HT-29 (cell line): ENCODE data around the gene AIDA. TPM values are rescaled to one million over a fixed set of nuclear protein-coding genes. Genes with fewer than 3 reads are reported as not detected.

Source experiments
- DNase-seq: peaks from one replicate; pipeline ENCODE4 v3.0.0-alpha.2; 2015; ENCODE audit warnings: low spot score
- total RNA-seq: library from RNA; depleted of rRNA; stranded (reverse); fragments of >200 nt; shearing (Covaris generic); gene quantifications from 2 replicates; pipeline ENCODE4 v1.2.3, GENCODE V29; 2014; rRNA removed

Gene AIDA
- total RNA-seq, 1 experiment from 2014 or later, result 10.6 TPM

- no peak for DNase-seq
Observed at GRCh38 chr1:222652676-222653075, 59.6 kb downstream of the AIDA start.

DNA sequence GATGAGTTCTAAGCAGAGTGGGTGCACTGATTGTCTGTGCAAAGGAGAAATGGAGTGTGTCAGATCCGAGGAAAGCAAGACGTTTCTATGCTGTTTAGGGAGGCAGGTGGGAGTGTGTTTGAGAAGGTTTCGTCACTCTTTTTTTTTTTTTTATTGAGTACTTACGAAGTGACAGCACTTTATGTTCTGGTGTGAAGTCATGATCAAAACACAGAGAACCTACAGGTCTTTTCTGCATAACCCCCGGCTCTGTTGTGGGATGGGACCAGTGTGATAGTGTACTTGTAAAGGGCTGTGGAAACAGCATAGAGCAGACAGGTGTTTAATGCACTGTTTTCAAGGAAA, 67.7 kb downstream of the AIDA start:
- DNase-seq, result no peak

DNA sequence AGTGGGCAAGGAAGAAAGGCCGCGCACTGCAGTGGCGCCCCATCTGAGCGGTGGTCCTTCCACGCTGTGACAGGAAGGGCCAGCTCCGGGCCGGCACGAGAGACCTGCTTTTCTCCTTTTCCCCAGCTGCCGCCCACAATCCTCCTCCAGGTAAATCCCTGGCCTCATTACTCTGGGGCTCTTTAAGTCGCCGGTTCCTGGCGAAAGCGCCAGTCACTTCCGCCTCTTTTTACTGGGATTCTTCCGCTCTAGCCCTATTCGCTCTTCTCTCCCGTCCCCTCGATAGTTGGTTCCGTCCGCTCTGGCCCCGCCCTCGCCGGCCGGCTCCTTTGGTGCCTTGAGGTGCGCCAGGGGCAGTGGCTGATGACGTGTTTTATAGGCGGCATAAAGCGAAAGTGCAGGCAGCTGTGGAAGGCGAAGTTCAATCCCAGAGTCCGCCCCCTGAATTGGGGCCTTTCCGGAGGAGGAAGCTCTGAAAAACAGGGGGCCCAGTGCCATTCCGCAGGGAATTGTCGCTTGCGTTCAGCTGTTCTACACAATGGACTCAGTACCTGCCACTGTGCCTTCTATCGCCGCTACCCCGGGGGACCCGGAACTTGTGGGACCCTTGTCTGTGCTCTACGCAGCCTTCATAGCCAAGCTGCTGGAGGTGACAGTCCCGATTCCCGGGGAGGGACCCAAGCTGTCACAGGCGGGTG, 68.2 kb downstream of the AIDA start:
- peak; percentile 99 for DNase-seq

DNA sequence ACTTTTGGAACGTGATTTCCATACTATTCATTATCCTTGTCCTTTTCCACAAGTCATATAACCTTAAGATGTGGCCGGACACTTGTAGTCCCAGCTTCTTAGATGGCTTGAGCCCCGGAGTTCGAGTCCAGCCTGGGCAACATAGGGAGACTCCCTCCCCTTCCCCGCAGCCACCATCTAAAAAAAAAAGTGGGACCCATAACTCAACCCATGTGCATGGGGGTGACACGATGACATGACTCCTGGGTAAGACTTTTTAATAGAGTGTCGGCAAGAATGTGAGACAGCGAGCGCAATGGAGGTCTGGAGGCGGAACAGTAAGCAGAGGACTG, 68.7 kb downstream of the AIDA start:
- no peak for DNase-seq

- no peak for DNase-seq
Observed at GRCh38 chr1:222642468-222642867, 69.8 kb downstream of the AIDA start.

GRCh38 chr1:222641269-222641948, 70.9 kb downstream of the AIDA start:
- no peak for DNase-seq

DNA sequence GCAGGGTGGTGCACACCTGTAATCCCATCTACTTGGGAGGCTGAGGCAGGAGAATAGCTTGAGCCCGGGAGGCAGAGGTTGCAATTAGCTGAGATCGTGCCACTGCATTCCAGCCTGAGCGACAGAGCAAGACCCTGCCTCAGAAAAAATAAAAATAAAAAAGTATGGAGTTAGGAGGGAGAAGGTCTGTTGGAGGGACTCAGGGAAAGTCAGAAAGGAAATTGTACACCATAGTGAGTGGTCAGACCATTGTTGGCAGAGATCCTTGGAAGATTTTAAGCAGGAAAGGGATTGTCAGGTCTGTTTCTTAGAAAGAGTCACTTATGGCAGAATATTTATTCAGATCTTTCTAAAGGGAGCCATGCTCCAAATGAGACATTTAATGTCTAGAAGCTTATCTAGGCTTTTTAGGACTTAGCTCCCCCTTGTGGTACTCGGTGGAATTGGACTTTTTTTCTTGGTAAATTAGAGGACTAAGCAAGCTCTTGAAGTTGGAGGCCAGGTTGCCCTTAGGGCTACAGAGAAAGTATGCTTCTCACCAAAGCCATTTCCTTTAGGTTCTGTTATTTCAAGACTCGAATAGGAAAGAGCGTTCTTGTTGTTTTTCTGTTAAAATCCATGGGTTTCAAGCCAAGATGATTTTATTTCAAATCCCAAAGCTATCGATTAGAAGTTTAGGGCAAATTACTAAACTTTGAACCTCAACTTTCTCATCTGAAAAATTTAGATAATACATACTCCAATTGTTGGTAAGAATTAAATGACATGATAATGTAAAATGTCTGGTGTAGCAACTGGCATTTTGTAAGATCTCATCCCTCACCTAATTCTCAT, 77.9 kb downstream of the AIDA start:
- DNase-seq, result peak; percentile 99

- no peak for DNase-seq
Observed at GRCh38 chr1:222632749-222633148, 79.5 kb downstream of the AIDA start.

- DNase-seq, result no peak
Observed at GRCh38 chr1:222631611-222632208, 80.6 kb downstream of the AIDA start.

- no peak for DNase-seq
Observed at GRCh38 chr1:222629921-222630535, 82.3 kb downstream of the AIDA start.

DNA sequence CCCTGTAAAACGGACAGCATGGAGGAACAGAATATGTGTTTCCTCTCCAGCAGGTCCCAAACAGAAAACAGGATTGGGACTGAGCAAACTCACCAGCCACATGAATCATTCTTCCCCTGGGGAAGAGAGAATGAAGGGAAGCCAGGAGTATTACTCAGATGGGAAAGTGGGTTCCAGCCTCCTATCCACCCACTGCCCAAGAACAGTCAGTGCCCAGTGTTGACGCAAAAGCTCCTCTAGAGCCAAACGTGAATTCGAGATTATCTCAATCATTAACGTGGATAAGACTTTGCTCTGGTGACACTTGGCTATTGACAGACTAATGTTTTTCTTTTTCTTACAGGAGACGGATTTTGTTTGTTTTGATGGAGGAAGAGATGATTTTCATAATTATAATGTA, 85.1 kb downstream of the AIDA start:
- DNase-seq, result no peak

- no peak for DNase-seq
Observed at GRCh38 chr1:222624214-222624613, 88.1 kb downstream of the AIDA start.

DNA sequence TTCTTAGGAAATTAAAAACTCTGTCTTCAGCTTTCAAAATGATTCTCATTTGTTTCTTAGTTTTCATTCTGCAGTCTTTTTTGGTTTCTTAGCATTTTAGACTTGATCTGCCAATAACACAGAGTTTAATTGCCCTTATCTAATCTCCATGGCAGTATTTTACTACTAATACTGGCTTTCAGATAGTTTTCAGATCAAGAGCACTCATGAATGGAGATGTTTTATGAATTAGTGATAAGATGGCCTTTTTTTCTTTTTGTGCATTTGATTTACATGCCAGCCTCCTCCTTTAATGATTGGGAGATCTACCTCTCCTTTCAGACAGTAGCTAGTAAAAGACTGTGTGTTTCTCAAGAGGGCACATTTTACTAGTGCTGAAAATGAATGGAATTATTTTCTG, 88.8 kb downstream of the AIDA start:
- DNase-seq, result no peak

DNA sequence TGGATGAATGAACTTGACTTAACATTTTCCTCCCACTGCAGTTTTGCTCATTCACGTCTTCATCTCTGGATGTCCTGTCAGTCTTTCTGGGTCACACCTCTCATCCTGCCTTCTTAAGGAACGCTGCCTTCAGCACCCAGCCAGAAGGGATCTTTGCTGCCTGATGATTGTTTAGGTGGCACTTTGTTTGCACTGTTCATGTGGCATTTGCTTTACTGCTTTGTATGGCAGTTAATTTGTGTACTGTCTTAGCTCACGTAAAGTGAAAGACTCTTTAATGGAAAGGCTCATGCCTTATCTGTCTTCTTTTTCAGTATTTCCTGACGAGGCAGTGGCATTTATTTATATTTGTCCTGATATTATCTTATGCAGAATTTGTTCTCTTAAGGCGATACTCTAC, 89.5 kb downstream of the AIDA start:
- DNase-seq, result no peak

DNA sequence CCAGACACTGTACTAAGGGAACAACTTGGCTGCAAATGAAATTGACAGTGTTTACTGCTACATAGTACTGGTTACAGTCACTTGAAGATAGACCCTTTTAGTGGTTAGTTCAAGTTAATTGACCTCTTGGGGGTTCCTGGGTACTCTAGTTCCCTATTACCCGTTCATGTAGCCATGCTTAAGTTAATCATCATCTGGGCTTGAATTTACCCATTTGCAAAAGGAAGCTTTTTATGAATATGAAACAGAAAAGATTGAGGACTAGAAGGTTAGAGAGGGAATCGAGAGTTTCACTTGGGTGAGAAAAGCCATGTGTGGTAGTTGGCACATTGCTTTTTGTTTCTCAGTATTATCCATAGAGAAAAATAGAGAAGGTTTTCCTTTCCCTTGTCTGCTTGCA, 91.7 kb downstream of the AIDA start:
- no peak for DNase-seq

DNA sequence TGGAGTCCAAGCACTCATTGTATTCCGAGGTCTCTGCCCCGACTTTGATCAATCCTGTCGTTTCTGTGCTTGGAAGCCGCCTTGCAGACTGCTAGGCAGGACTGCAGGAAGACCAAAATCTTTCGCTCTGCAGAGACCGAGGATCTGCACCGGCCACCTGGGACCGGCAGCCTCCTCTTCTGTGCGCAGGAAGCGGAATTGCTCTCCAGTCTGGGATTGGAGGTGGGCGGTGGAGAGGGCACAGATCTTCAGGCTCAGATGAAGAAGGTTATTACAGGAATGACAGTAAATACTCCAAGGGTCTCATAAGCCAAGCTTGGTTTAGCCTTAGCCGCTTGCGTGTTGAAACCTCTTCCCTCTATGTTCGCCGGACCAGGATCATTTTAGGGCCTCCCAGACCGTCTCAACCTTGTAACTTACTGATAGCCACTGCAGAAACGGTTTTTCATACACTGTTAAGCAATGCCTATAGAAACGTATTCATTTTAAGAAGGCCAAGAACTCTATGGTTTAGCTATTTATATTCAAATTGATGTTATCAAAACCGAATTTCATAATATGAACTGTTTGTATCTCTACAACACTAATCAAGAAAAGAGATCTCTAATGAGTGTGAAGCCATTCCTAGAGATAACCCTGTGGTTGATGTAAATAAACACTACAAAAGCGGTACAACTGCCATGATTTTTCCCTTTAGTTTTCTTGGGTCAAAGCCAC, 93.3 kb downstream of the AIDA start:
- peak; percentile 47 for DNase-seq

Other genes with a start within 250 kb of the AIDA start
- gene HHIPL2, start 164.4 kb downstream of the AIDA start, total RNA-seq, result 1.8 TPM in 1 of 2 replicates, not detected in the other
- gene TAF1A, start 122.6 kb downstream of the AIDA start, total RNA-seq, result 4.8 and 5.3 TPM in 2 replicates
- 19.0 and 38.3 TPM in 2 replicates for gene MIA3, start 94.4 kb downstream of the AIDA start, total RNA-seq
- 21.0 and 30.6 TPM in 2 replicates for gene BROX, start 73 bp upstream of the AIDA start, total RNA-seq
- gene FAM177B, start 24.7 kb upstream of the AIDA start, total RNA-seq, result 2.8 TPM in 1 of 2 replicates, not detected in the other
- 0.52 and 2.0 TPM in 2 replicates for gene DISP1, start 102.5 kb upstream of the AIDA start, total RNA-seq